ENCODE measurements around the gene ZNF143.
A peak's percentile ranks its signal among the peaks of the same experiment; 100 is the strongest.
"Not testable (repeated sequence)": the region's sequence is repeated elsewhere in the genome, so short reads cannot be mapped to it uniquely, and the experiment has no call there.

ZNF143 gene

DNA sequence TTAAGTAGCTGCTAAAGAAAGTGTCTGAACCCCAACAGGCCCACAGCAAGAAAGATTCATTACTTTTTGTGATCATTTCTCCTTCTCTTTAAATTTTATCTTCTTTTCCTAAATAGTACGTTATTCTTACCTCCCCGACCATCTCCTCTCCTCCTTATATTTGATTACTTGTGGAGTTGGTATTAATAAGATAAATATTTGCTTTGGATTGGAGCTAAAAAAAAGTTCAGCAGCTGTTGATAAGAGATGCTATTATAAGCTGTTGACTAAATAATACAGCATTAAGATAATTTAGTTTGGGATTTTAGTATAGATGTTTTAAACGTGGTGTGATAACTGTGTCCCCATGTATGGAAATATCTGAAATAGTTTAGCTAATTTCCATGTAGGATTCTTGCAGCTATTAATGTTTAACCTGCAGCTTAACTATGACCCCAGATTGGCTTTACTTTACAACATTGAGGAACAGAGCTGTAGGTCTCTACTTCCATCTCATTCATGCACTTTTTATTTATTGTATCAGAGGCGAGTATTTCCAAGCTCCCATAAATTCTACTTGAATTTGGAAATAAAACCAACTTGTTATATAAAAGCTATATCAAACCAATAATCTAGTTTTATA, 37.8 kb downstream of the ZNF143 start:
- no peak for DNase-seq

DNA sequence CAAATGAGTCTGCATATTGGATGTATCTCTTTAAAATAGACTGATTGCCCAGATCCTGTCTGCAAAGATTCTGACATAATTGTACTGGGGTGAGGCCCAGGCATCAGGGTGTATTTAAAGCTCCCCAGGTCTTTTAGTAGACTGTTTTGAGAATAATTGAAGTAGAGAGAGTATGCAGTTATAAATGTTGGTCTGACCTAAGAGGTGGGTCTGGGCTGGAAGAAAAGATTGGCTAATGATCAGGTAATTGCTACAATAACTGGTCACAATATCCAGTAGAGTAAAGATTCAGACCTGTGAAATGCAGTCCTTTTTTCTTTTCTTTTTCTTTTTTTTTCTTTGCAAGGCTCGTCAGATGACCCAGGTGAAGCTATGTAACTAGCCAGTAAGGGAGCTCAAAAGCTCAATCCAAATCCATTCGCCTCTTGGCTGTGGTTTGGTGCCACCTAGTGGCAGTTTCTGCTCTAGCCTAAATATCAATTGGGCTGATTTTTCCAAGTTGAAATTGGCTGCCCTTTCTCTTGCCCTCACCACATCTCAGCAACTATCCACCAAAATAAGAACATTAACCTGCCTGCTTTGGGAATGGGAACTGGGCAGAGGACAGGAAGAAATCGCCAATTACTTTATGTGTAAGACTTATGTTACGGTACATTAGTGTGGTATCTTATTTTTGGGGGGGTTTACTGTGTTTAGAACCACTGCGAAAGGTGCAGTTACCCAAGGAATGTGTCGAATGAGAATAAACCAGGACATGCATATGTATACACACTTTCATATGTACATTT, 45.9 kb downstream of the ZNF143 start:
- DNase-seq, result peak; percentile 34

GRCh38 chr11:9507277-9507580, 46.4 kb downstream of the ZNF143 start:
- no peak for DNase-seq

DNA sequence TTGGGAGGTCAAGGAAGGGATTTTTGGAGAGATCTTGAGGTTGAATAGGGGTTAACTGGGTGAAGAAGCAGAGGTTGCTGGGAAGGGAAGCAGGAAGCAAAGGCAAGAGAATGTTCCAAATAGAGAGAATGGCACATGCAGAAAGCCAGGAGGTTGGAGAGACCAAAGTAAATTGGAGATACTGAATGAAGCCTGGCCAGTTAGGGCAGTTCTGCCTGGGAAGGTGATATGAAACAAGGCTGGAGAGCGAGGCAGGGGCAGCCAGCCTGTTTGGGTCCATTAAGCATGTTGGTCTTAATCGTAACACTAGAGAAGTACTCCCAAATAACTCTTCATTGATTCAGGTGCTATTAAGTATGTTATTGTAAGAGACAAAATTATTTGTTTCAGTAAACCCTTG, 48.2 kb downstream of the ZNF143 start:
- DNase-seq, result no peak

- no peak for DNase-seq
Measured at GRCh38 chr11:9512370-9513019, 51.7 kb downstream of the ZNF143 start.

DNA sequence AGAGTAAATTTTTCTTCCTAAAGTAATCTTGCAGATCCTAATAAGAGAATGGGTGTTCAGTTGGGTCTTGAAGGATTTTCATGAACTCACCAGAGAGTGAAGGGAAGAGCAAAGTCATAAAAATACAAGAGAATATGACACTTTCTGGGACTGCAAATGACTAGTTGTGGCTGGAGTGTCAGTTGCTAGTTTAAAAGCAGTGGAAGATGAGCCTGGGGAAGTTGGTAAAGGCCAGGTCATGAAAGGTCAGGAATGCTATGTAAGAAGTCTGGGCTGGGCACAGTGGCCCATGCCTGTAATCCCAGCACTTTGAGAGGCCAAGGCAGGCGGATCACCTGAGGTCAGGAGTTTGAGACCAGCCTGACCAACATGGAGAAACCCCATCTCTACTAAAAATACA, 53.8 kb downstream of the ZNF143 start:
- not testable (repeated sequence) for DNase-seq

GRCh38 chr11:9516113-9516512, 55.3 kb downstream of the ZNF143 start:
- no peak for DNase-seq

DNA sequence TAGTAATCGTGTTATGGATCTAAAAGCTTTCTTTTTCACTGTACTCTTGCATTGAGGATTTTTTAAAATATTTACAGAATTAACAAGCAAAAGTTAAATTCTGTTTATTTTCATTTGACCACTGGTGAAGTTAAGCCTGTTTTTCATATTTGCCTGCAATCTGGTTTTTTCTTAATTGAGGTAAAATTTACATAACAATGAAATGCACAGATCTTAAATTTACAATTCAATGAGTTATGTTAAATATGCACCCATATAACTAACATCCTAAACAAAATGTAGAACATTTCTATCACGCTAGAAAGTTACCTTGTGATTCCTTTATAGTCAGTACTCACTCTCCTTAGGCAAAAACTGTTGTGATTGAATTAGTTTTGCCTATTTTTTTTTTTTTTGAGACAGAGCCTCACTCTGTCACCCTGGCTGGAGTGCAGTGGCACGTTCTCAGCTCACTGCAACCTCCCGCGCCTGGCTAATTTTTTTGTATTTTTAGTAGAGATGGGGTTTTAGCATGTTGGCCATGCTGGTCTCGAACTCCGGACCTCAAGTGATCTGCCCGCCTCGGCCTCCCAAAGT, 58.1 kb downstream of the ZNF143 start:
- DNase-seq, result no peak

DNA sequence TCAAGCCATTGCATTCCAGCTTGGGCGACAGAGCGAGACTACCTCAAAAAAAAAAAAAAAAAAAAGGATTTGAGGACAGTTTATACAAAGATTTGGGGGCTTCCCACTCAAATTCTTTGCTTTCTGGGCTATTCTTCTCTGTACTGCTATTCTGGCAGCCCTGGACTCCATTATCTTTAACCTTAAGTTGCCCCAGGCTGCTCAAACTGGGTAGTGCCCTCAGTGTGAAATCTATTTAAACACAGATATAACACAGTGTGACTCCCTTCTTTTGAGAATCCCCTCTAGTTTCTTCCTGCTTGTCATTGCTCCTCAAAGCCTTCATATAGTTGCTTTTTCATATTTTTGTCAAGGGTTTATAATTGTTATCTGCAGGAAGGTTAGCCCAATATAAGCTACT, 63.2 kb downstream of the ZNF143 start:
- no peak for DNase-seq

- DNase-seq, result no peak
Measured at GRCh38 chr11:9525116-9525515, 64.3 kb downstream of the ZNF143 start.

GRCh38 chr11:9527481-9528135, 66.8 kb downstream of the ZNF143 start:
- no peak for DNase-seq

GRCh38 chr11:9528136-9528501, 67.3 kb downstream of the ZNF143 start:
- no peak for DNase-seq

DNA sequence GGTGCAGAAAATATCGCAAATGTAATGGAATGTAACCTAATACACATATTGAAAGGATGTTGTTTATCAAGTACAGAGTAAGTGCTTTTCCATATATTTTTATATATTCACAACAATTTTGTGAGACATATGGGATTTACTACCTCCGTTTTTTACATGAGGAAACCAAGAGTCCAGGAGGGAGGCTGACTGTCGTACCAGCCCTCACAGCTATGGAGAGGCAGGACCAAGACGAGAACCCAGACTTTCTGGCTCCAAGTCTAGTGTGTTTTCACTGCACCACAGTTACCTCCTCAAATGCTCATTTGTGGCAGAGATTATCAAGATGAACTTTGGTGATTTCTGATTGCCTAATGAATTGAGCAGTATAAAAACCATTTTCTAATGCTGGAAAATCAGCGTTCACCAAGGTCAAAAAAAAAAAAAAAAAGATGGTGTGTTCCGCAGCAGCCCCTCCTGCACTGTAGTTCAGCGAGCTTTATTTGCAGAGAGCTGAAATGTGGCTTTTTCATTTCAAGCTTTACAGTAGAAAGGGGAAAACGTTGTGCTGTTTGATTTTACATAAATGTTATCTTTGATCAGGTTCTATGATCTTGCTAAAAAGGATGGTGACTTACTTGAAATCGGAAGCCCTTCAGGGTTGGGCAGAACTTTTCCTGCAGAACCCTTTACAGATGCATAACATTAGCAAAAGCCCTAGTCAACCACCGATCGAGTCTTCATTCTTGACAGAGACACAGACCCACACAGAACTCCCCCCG, 67.9 kb downstream of the ZNF143 start:
- DNase-seq, result no peak

DNA sequence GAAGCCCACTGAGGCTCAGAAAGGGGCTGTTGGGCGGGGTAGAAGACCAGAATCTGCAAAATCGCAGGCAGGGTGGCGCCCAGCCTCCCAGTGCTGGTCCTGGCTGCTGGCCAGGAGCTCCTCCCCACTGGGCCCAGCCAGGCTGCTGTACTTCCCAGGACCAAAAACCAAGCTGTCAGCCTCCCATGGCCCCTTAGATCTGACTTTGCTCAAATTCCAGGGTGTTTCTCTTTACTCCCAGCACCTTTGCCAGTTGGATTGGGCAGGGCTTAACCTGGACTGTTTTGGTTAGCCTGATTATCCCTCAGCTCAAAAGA, 68.5 kb downstream of the ZNF143 start:
- no peak for DNase-seq

DNA sequence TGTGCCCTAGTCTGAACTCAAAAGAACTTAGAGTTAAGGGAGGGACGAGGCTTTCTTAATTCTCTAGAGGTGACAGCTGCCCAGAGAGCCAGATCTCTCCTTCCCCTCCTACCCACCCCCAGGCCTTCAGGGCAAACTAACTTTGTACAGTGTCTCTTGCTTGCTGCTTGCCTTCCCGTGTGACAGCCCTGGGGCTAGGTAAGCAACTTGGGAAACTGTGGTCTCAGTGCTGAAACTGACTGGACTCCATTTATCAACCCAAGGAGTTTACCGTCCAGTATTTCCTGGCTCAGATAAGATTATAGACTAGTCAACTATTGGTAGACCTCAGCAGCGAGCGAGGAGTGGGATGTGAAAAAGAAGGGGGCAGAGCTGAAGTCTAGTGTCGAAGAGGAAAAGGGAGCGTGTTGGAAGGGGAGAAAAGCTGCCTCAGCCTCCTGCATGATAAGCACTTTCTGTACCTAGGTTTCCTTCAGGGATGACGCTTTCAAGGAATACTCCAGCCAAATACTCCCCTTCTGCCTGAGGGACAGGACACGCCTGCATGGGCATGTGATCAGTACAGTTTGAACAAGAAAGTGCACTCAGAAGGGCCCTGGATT, 69.3 kb downstream of the ZNF143 start:
- no peak for DNase-seq

DNA sequence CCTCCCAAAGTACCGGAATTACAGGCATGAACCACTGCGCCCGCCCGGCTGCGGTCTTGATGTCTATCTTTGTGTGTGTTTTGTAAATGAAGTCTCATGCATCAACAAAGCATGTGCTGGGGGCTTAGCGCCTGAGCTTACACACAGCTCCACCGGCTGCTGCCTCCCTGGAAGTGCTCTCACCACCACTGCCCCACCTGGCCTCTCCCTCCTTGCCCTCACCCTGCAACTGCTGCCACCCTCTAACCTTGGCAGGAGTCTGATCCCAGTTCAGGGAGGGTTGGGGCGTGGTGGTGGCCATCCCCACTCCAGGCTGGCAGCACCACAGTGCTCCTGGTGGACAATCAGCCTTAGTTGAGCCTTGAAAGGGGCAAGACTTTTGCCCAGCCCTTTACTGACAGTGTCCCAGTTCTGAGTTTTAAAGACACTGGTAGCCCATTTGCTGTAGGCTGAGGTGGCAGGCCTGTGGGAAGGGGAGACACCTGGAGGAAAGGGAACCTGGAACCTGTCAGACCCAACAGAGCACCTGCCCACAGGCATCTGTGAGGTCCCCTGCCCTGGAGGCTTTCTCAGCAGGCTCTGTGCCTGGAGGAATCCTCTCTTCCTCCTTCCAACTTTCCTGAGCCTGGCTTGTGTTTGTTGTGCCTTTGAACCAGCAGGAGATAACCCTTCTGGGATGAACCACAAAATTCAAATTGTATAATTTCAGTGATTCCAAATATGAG, 70.3 kb downstream of the ZNF143 start:
- no peak for DNase-seq

DNA sequence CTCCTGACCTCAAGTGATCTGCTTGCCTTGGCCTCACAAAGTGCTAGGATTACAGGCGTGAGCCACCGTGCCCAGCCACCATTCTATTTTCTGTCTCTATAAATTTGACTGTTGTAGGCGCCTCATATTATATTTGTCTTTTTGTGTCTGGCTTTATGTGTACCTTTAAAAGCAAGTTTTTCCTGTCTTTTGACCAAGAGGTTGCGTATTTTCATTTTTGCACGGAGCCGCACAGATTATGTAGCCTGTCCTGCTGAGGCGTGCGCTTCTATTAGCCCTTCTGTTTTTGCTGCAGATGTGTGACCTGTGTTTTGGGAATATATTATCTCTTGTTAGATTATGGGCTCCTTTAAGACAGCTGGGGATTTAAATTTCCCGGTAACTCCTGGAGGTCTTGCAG, 72.2 kb downstream of the ZNF143 start:
- no peak for DNase-seq

DNA sequence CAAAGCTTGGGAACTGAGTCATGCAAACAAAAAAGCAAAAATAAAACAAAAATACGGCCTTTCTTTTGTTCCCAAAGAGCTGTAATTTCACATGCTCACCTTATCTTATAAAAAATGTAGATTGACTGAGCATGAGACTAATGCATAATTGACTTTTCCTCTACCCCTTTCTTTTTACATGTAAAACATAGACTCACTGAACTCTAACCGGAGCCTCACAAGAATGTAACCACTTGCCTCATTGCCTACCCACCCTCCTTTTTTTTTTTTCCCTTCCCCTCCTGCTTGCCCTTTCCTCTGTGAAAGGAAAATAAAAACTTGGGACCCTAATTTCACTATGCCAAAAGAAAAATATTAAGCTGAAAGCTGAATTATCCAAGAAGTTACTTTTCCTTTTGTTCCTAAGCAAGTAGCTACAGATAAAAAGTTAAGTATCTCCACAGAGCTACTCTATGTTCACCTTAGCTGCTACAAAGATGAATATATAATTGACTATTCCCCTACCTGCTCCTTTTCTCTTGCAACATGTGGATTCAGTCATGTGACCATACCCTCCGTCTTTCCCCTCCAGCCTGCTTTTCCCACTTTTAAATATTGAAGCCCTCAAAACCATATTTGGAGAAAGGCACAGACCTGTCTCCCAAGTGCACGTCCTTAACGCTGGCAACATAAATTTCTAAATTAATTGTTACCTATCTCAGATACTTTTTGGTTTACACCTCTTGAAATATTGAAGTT, 73.1 kb downstream of the ZNF143 start:
- no peak for DNase-seq

DNA sequence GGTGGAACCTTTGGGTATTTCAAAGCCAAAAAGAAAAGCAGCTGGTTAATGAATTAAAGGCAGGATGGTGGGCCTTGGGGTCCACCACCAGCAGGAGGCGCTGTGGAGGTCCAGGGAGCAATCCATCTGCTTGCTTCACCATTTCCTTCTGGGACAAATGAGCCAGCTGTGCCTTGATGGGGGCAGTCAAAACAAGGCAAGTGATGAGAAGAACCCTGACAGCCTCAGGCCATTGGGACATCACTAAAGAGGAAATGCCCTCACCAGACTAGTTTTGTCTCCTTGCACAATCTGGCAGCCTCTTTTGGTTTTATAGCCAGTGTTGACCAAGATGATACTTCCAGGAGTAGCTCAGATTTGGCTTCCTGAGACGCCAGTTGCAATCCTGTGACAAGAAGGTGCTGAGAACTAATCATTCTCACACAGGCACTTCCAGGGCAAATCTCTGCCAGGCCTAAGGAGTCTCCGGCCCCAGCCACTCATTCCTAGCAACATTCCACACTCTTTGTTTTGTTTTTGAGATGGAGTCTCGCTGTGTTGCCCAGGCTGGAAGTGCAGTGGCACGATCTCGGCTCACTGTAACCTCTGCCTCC, 74.5 kb downstream of the ZNF143 start:
- DNase-seq, result no peak

- DNase-seq, result no peak
Measured at GRCh38 chr11:9538548-9538947, 77.7 kb downstream of the ZNF143 start.

- DNase-seq, result not testable (repeated sequence)
Measured at GRCh38 chr11:9549216-9549615, 88.4 kb downstream of the ZNF143 start.
